NK-92 (cell line): ENCODE results near the gene PTPRD.

Experiments used
- DNase-seq: peaks from one replicate; lab custom pipeline; 2025; ENCODE audit not compliant: unreplicated experiment; lab: John Stamatoyannopoulos, UW

The PTPRD gene

DNA sequence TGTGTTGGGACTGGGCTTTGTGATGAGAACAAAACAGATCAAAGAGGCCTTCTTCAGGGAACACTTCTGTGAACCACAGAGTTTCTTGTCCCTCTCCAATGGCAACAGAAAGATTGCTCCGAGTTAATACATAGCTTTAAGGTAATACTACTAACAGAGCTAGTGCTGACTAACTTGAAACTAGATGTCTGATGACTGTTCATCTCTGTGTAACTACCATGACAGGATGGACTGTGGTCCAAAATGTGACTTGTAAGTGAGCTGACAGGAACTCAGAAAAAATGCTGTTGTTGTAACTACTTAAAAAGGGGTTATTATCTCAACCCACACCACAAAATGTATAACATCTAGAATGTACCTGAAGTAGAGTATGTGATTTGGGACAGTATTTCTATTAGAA is 2183.0 kb downstream of the PTPRD start:
- DNase-seq = no peak

DNA sequence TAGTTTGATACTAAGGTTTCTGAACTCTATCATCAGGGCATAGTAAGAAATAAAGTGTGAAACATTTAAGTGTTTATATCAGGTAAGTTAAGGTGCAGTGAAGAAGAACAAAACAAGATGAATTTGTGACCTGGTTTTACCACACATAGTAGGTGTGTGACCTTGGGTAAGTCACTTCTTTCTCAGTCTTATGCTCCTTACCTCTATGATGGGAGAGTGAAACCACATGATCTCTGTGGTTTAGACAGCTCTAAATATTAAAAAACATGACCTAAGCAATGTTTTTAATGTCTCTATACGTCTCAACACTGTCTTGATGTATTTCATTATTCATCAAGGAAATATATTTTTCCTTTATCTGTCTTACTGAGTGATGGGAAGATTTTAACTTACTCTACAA is 2183.6 kb downstream of the PTPRD start:
- DNase-seq = no peak

DNA sequence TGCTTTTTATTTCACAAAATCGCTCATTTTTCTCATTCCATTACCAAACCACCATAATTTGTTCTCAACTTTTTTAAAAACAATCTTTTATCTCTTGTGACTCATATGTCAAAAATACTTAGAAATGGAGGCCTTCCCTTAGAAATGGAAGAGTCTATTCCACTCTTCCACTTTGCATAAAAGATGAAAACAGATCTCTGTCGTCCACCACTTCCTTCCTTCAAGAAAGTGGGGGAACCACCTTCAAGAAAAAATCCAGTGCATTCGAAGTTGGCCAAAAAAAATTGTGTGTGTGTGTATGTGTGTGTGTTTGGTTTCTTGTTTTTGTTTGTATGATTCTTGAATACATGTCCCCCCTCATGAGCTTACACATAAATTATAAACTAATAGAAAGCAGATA is 2184.4 kb downstream of the PTPRD start:
- no peak for DNase-seq

DNA sequence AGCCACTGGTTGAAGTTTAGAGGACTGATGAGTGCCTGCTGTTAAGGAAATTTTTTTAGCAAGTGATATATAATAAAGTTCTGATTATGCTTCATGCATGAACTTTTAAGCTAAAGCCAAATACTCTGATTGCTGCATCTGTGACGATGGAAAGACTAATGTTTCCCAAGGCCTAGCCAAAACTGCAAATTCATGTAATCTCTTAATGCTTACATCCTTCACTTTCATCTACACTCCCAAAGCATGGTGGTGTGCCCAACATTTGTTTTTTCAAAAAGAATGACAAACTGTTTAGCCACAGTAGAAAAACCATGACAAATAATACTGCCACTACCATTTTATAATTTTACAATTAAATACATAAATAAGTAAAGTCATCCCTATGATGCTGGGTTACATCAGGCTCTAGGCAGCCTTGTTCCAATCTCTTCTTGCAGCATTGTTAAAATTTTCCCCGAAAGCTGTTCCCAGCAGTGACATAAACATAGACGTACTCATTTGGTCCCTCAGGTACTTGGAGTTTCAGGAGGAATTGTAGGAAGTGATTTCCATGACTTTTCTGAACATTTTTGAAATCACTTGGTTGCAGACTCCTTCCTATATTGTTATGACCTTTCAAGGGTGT is 2187.9 kb downstream of the PTPRD start:
- no peak for DNase-seq

DNA sequence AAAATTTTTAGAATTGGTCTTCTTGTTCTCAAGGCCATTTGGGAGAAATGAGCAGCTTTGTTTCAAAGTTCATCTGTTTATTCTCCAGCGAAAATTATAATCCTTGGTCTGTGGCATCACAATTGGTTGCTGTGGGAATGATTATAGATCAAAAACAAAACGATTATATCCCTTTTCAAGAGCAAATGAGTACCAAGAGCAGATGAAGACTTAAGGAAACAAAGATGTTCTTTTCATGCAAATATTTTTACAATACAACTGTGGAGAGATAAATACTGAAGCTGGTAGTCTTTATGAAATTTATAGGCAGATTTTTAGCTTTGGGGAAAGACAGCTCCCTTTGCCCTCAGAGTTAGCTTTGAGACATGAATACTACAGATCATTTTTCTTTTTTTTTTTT is 2192.4 kb downstream of the PTPRD start:
- no peak for DNase-seq

DNA sequence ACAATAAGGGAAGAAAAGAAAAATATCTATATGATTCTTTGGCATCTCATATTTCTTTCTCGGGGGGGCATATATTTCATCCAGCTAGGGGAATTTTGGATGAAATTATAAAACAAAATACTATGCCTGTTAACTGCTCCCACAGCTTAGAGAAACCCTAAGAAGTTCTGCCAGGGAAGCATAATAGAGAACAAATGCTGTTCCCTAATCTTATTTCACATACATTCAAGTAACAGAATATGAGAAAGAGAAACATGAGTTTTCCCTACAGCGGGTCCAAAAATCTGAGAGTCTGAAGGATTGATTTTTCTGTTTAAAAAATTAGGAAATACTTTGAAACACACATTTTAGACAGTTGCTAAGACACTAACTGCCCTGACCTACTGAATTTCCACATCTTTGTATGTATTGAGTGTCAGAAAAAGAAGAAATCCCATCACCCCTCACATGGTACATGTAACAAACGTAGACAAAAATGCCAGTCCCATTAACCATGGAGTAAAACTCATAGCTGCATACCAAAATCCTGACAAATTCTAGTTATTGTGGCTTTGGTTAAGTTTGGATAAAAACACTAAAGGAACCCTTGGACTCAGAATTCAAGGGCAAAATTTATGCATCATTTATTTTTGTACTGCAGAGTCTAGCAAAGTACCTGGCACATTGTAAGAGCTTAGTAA is 2193.1 kb downstream of the PTPRD start:
- DNase-seq = no peak

DNA sequence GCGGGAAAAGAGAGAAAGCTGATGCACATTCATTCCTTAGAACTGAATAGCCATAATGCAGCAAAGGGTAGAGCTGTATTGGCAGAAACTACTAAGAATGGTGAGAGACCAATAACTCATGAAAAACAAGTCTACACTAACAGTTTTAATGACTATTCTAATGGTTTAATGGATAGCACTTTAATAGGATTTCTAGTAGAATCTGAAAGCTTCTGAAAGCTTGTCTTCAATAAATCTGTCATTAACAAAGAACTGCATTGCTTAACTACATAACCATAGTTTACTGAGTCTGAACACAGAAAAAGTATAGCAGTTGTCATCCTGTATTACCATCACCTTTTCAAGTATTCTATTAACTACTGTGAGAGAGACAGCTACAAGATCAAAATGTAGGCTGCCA is 2195.5 kb downstream of the PTPRD start:
- DNase-seq = no peak

DNA sequence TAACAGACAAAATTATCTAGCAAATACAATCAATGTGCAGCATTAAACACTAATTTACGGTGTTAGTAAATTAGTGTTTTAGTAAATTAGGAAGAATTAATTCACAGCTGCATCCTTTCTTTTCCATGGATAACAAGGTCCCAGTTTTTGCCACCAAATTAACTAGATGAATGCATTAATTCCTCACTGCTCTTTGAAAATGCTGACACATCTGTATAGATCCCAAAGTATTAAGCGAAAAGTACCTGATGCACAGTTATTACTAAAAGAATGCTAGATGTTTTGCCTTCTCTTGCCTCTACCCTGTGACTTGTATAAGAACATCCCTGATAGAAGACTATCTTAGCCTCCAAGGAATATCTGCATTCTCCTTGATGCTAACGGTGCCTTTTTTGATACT is 2200.5 kb downstream of the PTPRD start:
- no peak for DNase-seq

DNA sequence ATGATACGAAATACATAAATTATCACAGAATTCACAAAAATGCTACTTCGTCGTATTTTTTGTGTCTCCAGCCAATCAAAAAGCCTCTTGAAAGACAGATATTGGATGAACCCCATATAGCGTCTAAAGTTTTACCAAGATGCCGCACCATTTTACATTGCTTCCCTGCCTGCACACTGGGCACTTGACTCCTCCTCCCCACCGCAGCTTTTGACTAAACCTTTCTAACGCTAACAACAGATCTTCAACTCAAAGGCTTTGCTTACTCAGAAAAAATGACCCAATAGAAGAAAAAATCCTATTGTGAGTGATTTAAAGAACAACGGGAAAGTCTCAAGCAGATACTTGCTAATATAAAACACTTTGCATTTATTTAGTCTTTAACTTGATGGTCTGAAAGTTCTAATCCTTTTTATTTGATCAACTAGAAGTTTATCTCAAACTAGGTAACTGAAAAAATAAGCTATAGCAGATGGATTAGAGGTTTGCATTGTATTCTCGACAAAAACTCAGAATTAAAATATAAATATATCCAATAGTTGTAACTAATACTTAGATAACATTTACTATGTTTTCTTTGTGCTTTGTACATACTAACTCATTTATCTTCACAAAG is 2204.1 kb downstream of the PTPRD start:
- DNase-seq = no peak

DNA sequence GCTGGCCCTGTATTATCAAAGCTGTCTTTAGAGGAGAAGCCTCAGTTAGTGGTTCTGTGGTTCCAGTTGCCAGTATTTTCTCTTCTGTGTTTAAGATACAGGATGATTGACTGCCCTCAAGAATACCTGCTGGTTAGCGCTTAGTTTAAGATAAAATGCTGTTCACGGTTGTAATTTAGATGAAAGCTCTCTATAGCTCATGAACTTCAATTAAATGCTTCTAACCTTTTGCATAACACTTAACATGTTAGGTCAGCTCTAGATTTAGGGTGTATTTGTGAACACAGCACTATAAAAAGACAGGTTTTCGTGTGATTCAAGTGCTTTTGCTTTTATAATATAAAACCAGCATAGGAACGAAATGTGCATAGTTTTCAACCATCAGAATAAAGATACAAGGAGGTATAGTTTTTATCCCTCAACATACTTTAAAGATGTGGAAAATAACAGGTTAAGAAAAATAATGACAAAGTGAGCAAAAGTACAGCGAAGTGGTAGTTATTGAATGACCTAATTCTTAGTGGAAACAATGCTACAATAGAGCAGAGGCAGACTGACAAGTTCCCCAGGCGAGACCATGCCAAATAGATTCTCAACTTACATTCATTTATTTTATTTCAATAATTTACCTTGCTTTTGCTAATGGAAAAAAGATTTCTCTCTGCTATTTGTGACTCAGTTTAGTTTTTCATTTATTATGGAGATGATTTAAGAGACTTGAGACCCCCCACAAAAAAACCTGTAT is 2210.7 kb downstream of the PTPRD start:
- no peak for DNase-seq

DNA sequence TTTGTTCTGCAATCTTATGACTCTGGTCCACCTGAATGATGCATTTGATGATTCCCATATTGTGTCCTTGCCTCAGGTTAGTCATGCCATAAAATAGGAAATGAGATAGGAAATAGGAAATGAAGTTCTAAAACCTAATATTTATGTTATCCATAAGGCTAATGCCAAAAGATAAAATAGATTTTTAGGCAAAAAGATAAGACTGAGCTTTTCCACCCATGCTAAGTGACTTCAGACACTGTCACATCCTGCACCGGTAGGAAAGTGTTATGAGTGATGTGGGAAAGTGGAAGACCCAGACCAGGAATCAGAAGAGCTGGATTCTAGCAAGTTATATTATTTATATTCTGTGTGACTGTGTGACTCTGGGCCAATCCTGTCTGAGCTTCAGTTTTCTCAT is 2212.4 kb downstream of the PTPRD start:
- DNase-seq = no peak

DNA sequence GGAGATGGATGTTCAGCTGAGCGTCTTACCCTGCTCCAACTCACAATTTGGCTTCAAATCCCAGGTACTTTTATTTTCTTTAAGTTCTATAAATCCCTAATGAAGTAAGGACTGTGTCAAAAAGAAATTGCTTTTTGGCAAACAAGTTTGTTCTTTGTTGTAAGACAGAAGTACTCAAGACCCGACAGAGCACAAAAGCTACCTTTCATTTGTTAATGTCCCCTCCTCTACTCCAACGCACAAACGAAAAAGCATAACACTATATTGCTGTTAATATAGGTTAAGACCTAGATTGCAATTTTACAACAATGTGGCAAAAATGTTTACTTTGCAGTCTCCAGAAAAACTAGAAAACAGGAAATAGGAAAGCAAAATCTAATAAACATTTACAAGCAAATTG is 2217.8 kb downstream of the PTPRD start:
- no peak for DNase-seq

DNA sequence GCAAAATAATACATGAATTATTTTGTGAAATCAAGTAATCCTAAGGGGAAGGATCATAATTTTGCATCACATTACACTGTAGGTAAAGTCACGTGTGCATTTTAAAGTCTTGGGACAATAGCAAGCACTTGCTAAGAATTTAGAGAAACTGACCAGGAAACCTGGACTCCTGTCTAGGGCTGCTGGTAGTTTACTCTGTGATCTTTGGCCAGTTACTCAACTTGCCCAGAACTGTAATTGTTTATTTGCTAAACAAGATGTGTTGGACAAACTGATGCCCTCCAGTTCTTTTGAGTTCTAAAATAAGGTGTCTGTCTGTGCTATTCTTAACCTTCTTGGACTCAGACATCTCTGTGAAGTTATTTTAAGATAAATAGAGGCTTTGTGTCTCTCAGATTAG is 2218.5 kb downstream of the PTPRD start:
- DNase-seq = no peak

DNA sequence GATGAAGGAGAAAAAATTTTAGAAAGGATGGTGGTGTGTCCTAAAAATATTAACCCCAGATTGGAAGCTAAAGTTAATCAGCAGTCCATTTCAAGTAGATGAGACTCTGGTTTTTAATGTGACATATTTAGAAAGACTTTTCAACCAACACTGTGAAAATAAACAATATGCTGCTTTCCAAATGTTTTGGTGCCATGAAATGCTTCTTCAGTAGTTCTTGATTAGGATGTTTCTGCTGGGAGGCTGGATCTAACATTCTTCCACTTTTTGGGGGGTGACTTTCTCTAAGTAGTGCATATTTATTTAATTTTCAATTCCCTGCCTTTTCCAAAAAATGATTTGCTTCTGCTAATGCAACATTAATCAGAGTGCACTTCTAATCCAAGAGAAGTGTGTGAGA is 2219.9 kb downstream of the PTPRD start:
- no peak for DNase-seq

DNA sequence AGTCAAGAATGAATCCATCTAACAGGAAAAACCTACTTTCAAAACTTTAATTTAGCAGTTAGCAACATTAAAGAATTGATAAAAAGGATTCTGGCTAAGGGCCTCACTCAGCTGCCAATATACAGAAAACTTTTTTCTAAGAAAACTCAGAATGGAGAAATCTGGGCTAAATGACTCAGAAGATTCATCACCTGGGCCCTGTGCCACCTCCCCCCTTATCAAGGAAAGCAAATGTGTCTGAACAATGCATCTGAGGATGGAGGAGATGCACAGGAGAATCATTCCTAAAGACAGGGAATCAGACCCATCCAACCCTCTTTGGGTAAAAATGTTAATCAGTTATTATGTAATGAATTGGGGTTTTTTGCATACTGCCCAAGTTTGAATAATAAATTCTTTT is 2221.2 kb downstream of the PTPRD start:
- no peak for DNase-seq

DNA sequence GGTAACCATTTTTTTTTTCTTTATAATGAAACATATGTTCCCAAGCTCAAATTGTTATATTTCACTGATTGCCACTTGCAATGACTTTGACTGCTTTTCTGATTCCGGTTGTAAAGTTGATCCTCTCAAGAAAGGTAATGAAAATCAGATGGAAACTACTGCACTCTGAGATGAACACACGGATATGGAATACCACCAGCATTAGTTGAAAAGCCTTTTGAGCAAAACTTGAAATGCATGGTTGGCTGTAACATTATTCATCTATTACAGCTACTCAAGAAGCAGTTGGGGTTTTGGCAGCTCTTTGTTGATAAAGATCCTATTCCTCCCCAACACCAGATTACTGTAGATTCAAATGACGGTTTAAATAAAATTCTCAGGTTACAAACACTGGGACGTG is 2221.7 kb downstream of the PTPRD start:
- DNase-seq = no peak

DNA sequence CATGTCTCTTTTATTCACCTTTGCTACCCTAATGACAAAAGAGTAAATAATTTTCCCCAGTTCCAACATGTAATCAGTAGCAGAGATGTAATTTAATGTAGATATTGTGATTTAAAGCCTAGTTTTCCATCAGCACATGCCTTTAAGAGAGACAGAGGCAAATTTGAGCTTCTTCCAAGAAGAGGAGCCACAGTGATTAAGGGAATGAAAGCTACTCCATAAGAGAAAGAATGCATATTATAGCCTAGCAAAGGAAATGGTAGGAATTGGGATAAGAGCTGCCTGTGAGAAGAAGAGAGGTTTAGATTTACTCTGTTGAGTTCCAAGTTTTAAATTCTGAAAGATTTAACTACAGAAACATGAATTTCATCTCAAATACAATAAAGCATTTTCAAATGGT is 2222.2 kb downstream of the PTPRD start:
- DNase-seq = no peak

DNA sequence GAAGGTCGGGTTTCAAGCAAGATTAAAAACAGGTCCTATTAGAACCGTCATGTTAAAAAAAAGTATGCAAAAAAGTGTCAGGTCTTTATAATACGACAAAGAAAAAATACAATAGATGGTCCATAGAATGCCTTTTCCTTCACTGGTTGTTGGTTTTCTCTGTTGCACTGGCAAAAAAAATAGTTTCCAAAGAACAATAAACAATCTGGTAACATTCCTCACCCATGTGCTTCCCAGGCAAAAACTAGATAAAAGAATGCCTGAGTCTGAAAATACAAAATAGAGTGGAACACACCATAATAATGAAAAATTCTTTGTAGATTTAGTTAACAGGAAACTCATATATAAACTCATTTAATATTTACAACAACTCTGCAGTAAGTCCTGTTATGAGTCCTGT is 2223.3 kb downstream of the PTPRD start:
- DNase-seq = no peak

DNA sequence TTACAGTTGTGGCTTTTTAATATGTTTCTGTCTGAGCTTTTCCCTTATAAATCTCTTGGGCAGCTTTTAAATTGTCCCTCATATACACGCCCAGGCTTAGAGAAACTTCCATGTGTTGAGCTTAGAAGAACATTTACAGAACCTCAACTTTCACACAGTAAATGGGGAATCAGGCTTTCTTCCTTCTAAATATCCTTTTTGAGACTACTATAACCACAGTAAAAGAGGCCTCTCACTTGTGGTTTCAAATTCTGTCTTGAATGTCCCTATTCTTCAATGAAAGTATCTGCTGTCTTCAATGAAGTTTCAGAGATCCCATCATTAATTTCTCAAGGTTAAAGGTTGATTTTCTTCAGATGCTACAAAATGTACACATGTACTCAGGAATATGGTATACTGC is 2224.7 kb downstream of the PTPRD start:
- DNase-seq = no peak

DNA sequence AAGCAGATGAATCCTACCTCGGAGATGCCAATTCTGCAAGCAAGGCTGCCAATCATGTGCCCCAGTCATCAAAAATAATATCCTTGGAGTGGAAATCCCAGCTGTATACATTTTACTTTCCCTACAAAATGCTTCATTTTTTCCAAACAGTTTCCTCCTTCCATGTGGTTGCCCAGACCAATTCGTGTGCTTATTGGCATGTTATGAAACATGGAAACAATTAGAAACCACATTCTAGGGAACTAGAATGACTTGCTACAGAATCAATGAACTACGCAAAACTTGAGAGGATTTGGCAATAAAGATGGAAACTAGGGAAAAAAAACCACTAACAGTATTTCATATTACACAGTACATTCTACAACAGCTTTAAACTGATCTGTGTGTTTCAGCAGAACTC is 2228.7 kb downstream of the PTPRD start:
- no peak for DNase-seq

DNA sequence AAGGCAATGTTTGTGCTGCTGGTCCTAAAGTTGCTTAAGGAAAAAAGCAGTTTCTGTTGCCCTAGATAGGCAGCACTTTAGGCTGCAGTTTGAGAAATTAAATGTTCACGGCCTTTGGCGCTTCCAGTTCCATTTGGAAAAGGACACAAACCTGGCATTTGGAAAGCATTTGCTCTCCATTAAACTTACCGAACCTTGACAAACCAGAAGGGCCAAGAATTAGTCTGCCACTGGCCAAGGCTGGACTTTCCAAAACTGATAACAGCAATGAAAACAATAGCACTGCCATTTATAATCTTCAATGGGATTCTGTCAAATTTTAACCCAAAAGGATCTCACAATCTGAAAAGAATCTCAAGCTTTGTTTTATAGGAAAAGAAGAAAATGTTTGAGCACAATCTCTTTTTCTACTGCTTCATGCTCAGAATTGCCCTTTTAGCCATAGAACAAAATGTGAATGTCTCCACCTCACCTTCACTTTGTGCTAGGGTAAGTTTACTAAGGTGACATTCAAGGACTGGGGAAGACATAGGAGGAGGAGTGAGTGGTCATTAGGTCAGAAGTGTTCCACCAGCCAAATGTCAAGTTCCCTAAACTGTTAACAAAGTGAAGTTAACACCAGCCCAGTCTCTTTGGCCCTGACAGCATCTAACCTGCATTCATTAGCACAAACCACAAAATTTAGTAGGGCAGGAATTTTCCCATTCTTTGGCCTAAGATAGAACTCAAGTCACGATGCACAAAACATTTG is 2229.8 kb downstream of the PTPRD start:
- no peak for DNase-seq
